Measurements from ENCODE around the gene PKNOX2. TPM values are rescaled to one million over a fixed set of nuclear protein-coding genes. Genes with fewer than 3 reads are reported as not detected.

The PKNOX2 gene
- total RNA-seq, 2 donors from 2014 or later = 4.0 to 6.9 TPM

GRCh38 chr11:125330462-125331325 lies 166.1 kb downstream of the PKNOX2 start:
- peaks cover 34% of the 10 kb centered on the region for H3K4me1 Mint-ChIP-seq
- peaks cover 9% of the 10 kb centered on the region for H3K4me1 ChIP-seq (ENCODE audit: control insufficient read depth, insufficient read depth, low read length)
- no peaks in the 10 kb centered on the region for H3K9me3 Mint-ChIP-seq
- H3K27ac ChIP-seq (ENCODE audit: low read depth, low read length) = no peak overlapping the region
- H3K36me3 Mint-ChIP-seq (ENCODE audit: low read depth) = no peaks in the 10 kb centered on the region
- no peaks in the 10 kb centered on the region for H3K27me3 Mint-ChIP-seq (ENCODE audit: insufficient read depth)
- WGBS, 2 experiments (ENCODE audit: insufficient coverage in 1 of 2, insufficient read length in 1 of 2) = 61 to 88% methylated on average over 4 to 10 of the region's 10 CpGs
- no peaks in the 10 kb centered on the region for H3K9me3 ChIP-seq (ENCODE audit: control insufficient read depth, low read length)
- no peak overlapping the region for H3K4me3 Mint-ChIP-seq
- H3K27me3 ChIP-seq (ENCODE audit: control insufficient read depth, insufficient read depth, low read length, poor library complexity, severe bottlenecking) = no peaks in the 10 kb centered on the region
- TF ChIP-seq, protein P1, sequence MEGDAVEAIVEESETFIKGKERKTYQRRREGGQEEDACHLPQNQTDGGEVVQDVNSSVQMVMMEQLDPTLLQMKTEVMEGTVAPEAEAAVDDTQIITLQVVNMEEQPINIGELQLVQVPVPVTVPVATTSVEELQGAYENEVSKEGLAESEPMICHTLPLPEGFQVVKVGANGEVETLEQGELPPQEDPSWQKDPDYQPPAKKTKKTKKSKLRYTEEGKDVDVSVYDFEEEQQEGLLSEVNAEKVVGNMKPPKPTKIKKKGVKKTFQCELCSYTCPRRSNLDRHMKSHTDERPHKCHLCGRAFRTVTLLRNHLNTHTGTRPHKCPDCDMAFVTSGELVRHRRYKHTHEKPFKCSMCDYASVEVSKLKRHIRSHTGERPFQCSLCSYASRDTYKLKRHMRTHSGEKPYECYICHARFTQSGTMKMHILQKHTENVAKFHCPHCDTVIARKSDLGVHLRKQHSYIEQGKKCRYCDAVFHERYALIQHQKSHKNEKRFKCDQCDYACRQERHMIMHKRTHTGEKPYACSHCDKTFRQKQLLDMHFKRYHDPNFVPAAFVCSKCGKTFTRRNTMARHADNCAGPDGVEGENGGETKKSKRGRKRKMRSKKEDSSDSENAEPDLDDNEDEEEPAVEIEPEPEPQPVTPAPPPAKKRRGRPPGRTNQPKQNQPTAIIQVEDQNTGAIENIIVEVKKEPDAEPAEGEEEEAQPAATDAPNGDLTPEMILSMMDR (conservative IDR thresholded peaks at IDR 0.05) = no peak
- H3K36me3 ChIP-seq (ENCODE audit: control insufficient read depth, insufficient read depth, low read length) = no peaks in the 10 kb centered on the region
- H3K27ac Mint-ChIP-seq = peak overlapping the region; percentile 66
- no peak overlapping the region for H3K4me3 ChIP-seq (ENCODE audit: low read length)
- DNase-seq = peak; percentile 83
- H3K9ac ChIP-seq (ENCODE audit: extremely low read depth, low read length, poor library complexity, severe bottlenecking) = no peak overlapping the region

DNA sequence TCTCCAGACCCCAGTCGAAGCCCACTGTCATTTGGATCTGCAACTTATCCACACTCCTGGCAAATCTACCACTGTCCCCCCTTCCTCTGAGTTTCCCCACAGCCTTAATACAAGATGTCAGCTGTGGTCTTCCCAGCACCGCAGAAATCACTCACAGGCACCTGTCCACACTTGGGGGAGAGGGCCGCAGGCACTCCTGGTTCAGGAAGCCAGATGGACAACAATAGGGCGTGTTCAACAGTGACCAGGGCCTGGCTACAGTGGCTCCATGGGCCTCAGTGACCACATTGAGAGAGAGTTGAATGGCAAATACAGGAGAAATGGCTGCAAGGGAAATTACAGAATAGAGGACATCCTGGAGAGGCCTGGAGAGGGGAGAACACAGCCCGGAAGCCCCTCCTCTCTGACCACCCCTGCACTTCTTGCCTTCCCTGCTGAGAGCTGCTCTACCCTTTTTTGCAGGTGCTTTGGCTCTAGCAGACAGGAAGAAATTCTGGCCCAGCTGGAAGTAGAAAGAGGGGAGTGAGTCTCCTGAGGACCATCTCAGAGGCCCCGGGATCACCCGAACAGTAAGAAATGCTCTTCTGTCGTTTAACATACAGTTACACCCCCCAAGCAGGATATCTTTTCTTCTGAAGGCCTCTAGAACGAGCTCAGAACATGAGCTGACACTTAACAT lies 166.9 kb downstream of the PKNOX2 start:
- Mint-ChIP-seq H3K4me1 (peaks cover 34% of the 10 kb centered on the region), H3K4me3 (no peak overlapping the region), H3K36me3 (ENCODE audit: low read depth) (no peaks in the 10 kb centered on the region), H3K27ac (no peak overlapping the region), H3K27me3 (ENCODE audit: insufficient read depth) (no peaks in the 10 kb centered on the region), H3K9me3 (no peaks in the 10 kb centered on the region)
- TF ChIP-seq, protein P1 (conservative IDR thresholded peaks at IDR 0.05) = no peak
- no peaks in the 10 kb centered on the region for H3K27me3 ChIP-seq (ENCODE audit: control insufficient read depth, insufficient read depth, low read length, poor library complexity, severe bottlenecking)
- no peaks in the 10 kb centered on the region for H3K9me3 ChIP-seq (ENCODE audit: control insufficient read depth, low read length)
- peak; percentile 52 for DNase-seq
- H3K4me3 ChIP-seq (ENCODE audit: low read length) = no peak overlapping the region
- H3K9ac ChIP-seq (ENCODE audit: extremely low read depth, low read length, poor library complexity, severe bottlenecking) = no peak overlapping the region
- no peaks in the 10 kb centered on the region for H3K36me3 ChIP-seq (ENCODE audit: control insufficient read depth, insufficient read depth, low read length)
- H3K27ac ChIP-seq (ENCODE audit: low read depth, low read length) = no peak overlapping the region
- whole genome bisulfite sequencing, 2 experiments (ENCODE audit: insufficient coverage in 1 of 2, insufficient read length in 1 of 2) = 82 to 85% methylated on average over 6 to 9 of the region's 9 CpGs
- H3K4me1 ChIP-seq (ENCODE audit: control insufficient read depth, insufficient read depth, low read length) = peaks cover 9% of the 10 kb centered on the region

- Histone ChIP-seq H3K4me1 (ENCODE audit: control insufficient read depth, insufficient read depth, low read length) (peaks cover 9% of the 10 kb centered on the region), H3K36me3 (ENCODE audit: control insufficient read depth, insufficient read depth, low read length) (no peaks in the 10 kb centered on the region), H3K27me3 (ENCODE audit: control insufficient read depth, insufficient read depth, low read length, poor library complexity, severe bottlenecking) (no peaks in the 10 kb centered on the region), H3K4me3 (ENCODE audit: low read length) (no peak overlapping the region), H3K9me3 (ENCODE audit: control insufficient read depth, low read length) (no peaks in the 10 kb centered on the region), H3K9ac (ENCODE audit: extremely low read depth, low read length, poor library complexity, severe bottlenecking) (no peak overlapping the region), H3K27ac (ENCODE audit: low read depth, low read length) (no peak overlapping the region)
- Mint-ChIP-seq H3K27me3 (ENCODE audit: insufficient read depth) (no peaks in the 10 kb centered on the region), H3K4me3 (no peak overlapping the region), H3K4me1 (peaks cover 34% of the 10 kb centered on the region), H3K36me3 (ENCODE audit: low read depth) (no peaks in the 10 kb centered on the region), H3K9me3 (no peaks in the 10 kb centered on the region), H3K27ac (no peak overlapping the region)
- no peak for DNase-seq
- WGBS, 2 experiments (ENCODE audit: insufficient coverage in 1 of 2, insufficient read length in 1 of 2) = 91 to 97% methylated on average over 8 of the region's 8 CpGs
- TF ChIP-seq, protein P1 (conservative IDR thresholded peaks at IDR 0.05) = no peak
Observed at GRCh38 chr11:125332821-125333220, 168.3 kb downstream of the PKNOX2 start.

All from endodermal cell (in vitro differentiated cells).